CD14-positive monocyte (primary cell): ENCODE results near the gene FBXW7. TPM values are rescaled to one million over a fixed set of nuclear protein-coding genes. Genes with fewer than 3 reads are reported as not detected.

Experiments used
- DNase-seq, 3 donors: peaks; one replicate each; pipeline ENCODE4 v3.0.0-alpha.2; 2011 to 2022
- H2AFZ ChIP-seq: 2 replicates; pipeline ENCODE4 v1.6.0; 2012; ENCODE audit warnings: mild to moderate bottlenecking, low read depth, low read length, inconsistent platforms; ENCODE audit not compliant: insufficient read depth, poor library complexity, severe bottlenecking
- H3K27ac ChIP-seq, 2 donors: 1 replicate in 1 of 2; 2 replicates in 1 of 2; pipeline ENCODE4 v1.5.1; 2012 to 2013; ENCODE audit warnings: low read length in 2 of 2, control low read depth in 1 of 2, inconsistent platforms in 1 of 2, low read depth in 1 of 2, mild to moderate bottlenecking in 1 of 2
- H3K27me3 ChIP-seq, 2 donors: one replicate each; pipeline versions ENCODE4 v1.6.0 to v1.6.1; 2011 to 2013; ENCODE audit warnings: low read length in 2 of 2; ENCODE audit not compliant: control insufficient read depth in 2 of 2, insufficient read depth in 2 of 2
- H3K36me3 ChIP-seq, 2 donors: replicated peaks in 1 of 2; 1 replicate in 1 of 2; 2 replicates in 1 of 2; pipeline versions ENCODE4 v1.5.1 to v1.6.1; 2012 to 2013; ENCODE audit warnings: low read length in 2 of 2, control low read depth in 1 of 2, inconsistent platforms in 1 of 2, mild to moderate bottlenecking in 1 of 2; ENCODE audit not compliant: insufficient read depth in 2 of 2, control insufficient read depth in 1 of 2
- H3K4me1 ChIP-seq, 2 donors: 1 replicate in 1 of 2; 2 replicates in 1 of 2; pipeline versions ENCODE4 v1.5.1 to v1.6.1; 2012 to 2013; ENCODE audit warnings: low read length in 2 of 2, control low read depth in 1 of 2, inconsistent platforms in 1 of 2, mild to moderate bottlenecking in 1 of 2, moderate library complexity in 1 of 2; ENCODE audit not compliant: insufficient read depth in 2 of 2, control insufficient read depth in 1 of 2
- H3K4me2 ChIP-seq: replicated peaks from 2 replicates; pipeline ENCODE3; 2012; ENCODE audit warnings: low read length, moderate library complexity, mild to moderate bottlenecking; ENCODE audit not compliant: poor library complexity, severe bottlenecking; ENCODE audit errors: extremely low read depth
- H3K4me3 ChIP-seq, 3 experiments: fragments of 200-600 bp in 1 of 3; sonication (generic) in 1 of 3; replicated peaks in 1 of 3; 1 replicate in 2 of 3; 2 replicates in 1 of 3; pipeline ENCODE4 v1.5.1; 2011 to 2013; ENCODE audit warnings: low read length in 3 of 3, mild to moderate bottlenecking in 3 of 3, control low read depth in 2 of 3, low read depth in 2 of 3, inconsistent platforms in 1 of 3, moderate library complexity in 1 of 3
- H3K79me2 ChIP-seq: 2 replicates; pipeline ENCODE4 v1.6.0; 2012; ENCODE audit warnings: mild to moderate bottlenecking, control low read depth, inconsistent platforms, low read length, moderate library complexity; ENCODE audit not compliant: insufficient read depth
- H3K9ac ChIP-seq: 2 replicates; pipeline ENCODE4 v1.6.0; 2017; ENCODE audit warnings: low read length, mild to moderate bottlenecking; ENCODE audit not compliant: insufficient read depth, poor library complexity, severe bottlenecking
- H3K9me3 ChIP-seq, 2 donors: replicated peaks in 1 of 2; 1 replicate in 1 of 2; 2 replicates in 1 of 2; pipeline versions ENCODE4 v1.5.1 to v1.6.1; 2012 to 2013; ENCODE audit warnings: low read length in 2 of 2, control low read depth in 1 of 2; ENCODE audit not compliant: control insufficient read depth in 1 of 2, insufficient read depth in 1 of 2
- H4K20me1 ChIP-seq: 2 replicates; pipeline ENCODE4 v1.6.0; 2012; ENCODE audit warnings: mild to moderate bottlenecking, low read length, control low read depth, moderate library complexity; ENCODE audit not compliant: insufficient read depth
- H3K27ac Mint-ChIP-seq, 7 donors: one replicate each; pipeline ENCODE4 v1.8.0; 2020; ENCODE audit warnings: mild to moderate bottlenecking in 7 of 7, mixed read lengths in 7 of 7, moderate library complexity in 6 of 7, inconsistent platforms in 2 of 7
- H3K27me3 Mint-ChIP-seq, 3 donors: one replicate each; pipeline ENCODE4 v1.8.0; 2021 to 2022; ENCODE audit warnings: low read depth in 3 of 3, mild to moderate bottlenecking in 3 of 3, mixed read lengths in 3 of 3, moderate library complexity in 3 of 3, inconsistent platforms in 1 of 3
- H3K36me3 Mint-ChIP-seq, 2 donors: one replicate each; pipeline ENCODE4 v1.8.0; 2020; ENCODE audit warnings: mixed read lengths in 2 of 2, inconsistent platforms in 1 of 2, mild to moderate bottlenecking in 1 of 2
- H3K4me1 Mint-ChIP-seq: one replicate; pipeline ENCODE4 v1.8.0; 2020; ENCODE audit warnings: mild to moderate bottlenecking, mixed read lengths
- H3K4me3 Mint-ChIP-seq, 2 donors: one replicate each; pipeline ENCODE4 v1.8.0; 2020; ENCODE audit warnings: mild to moderate bottlenecking in 2 of 2, mixed read lengths in 2 of 2, moderate library complexity in 1 of 2
- H3K9me3 Mint-ChIP-seq, 7 donors: one replicate each; pipeline ENCODE4 v1.8.0; 2020 to 2022; ENCODE audit warnings: mixed read lengths in 7 of 7, mild to moderate bottlenecking in 6 of 7, moderate library complexity in 6 of 7, inconsistent platforms in 2 of 7
- CTCF ChIP-seq: fragments of 200-600 bp; IDR thresholded peaks from one replicate; pipeline ENCODE4 v1.8.0; 2022; ENCODE audit warnings: antibody characterized with exemption, mild to moderate bottlenecking
- WGBS: methylation state at CpG from one replicate; pipeline ENCODE4 v1.1.5; 2013; ENCODE audit warnings: missing lambda C conversion rate; ENCODE audit not compliant: insufficient coverage; 5-methylcytosine and 5-hydroxymethylcytosine counted together
- intact Hi-C, 2 donors: fragments of 100-400 bp; cut with micrococcal nuclease; formaldehyde crosslinking; loops; one replicate each; pipeline versions ENCODE4 v1.15.0 to v1.15.1; 2023
- polyA plus RNA-seq, 3 donors: library from polyadenylated mRNA; depleted of rRNA in 1 of 3; unstranded in 2 of 3; stranded (reverse) in 1 of 3; fragments of 300-500 nt in 2 of 3; fragments of >200 nt in 1 of 3; fragmentation: Illumina TruSeq in 2 of 3; gene quantifications; 1 replicate in 2 of 3; 2 replicates in 1 of 3; pipeline ENCODE4 v1.2.3, GENCODE V29; 2012 to 2021

FBXW7 gene
- polyA plus RNA-seq, 3 donors, result 25.1 to 44.9 (median 35.6) TPM

GRCh38 chr4:152408514-152409327 is 127.2 kb downstream of the FBXW7 start:
- peak overlapping the region in 1 of 7 donors; percentile 63 for H3K27ac Mint-ChIP-seq
- no peak overlapping the region for H3K4me3 Mint-ChIP-seq
- no peaks in the 10 kb centered on the region for H3K9me3 Mint-ChIP-seq
- Histone ChIP-seq H3K4me1 (no peaks in the 10 kb centered on the region), H3K27ac (peak overlapping the region in 1 of 2 donors; percentile 4), H3K9me3 (no peaks in the 10 kb centered on the region), H3K4me2 (no peak overlapping the region), H3K9ac (no peak overlapping the region), H3K4me3 (no peak overlapping the region), H3K27me3 (no peaks in the 10 kb centered on the region), H3K36me3 (peaks cover 9 to 46% of the 10 kb centered on the region in 2 donors), H3K79me2 (peaks cover 11% of the 10 kb centered on the region), H2AFZ (no peak overlapping the region), H4K20me1 (peaks cover 80% of the 10 kb centered on the region)
- H3K27me3 Mint-ChIP-seq, result no peaks in the 10 kb centered on the region
- peaks cover 35 to 40% of the 10 kb centered on the region in 2 donors for H3K36me3 Mint-ChIP-seq
- intact Hi-C loops, result no loop called here
- WGBS, result no CpG with 5 or more reads among the region's 3 CpGs
- TF ChIP-seq CTCF, result peak; percentile 83
- peak; percentile 26 to 66 (median 42) for DNase-seq
- peaks cover 4% of the 10 kb centered on the region for H3K4me1 Mint-ChIP-seq

- Mint-ChIP-seq H3K27ac (no peak overlapping the region), H3K9me3 (no peaks in the 10 kb centered on the region), H3K36me3 (peaks cover 40% of the 10 kb centered on the region in 2 donors), H3K27me3 (no peaks in the 10 kb centered on the region), H3K4me3 (no peak overlapping the region), H3K4me1 (peaks cover 24% of the 10 kb centered on the region)
- Histone ChIP-seq H3K4me3 (no peak overlapping the region), H3K4me1 (peaks cover 12 to 15% of the 10 kb centered on the region in 2 donors), H3K9me3 (no peaks in the 10 kb centered on the region), H3K27me3 (no peaks in the 10 kb centered on the region), H3K4me2 (no peak overlapping the region), H3K9ac (no peak overlapping the region), H3K79me2 (peaks cover 33% of the 10 kb centered on the region), H2AFZ (no peak overlapping the region), H3K36me3 (peaks cover 0 to 29% of the 10 kb centered on the region in 2 donors), H4K20me1 (peaks cover 72% of the 10 kb centered on the region), H3K27ac (no peak overlapping the region)
- DNase-seq, result no peak
- WGBS, result no CpG with 5 or more reads among the region's 3 CpGs
- intact Hi-C loops, result no loop called here
- no peak for TF ChIP-seq CTCF
Observed at GRCh38 chr4:152401424-152401823, 134.5 kb downstream of the FBXW7 start.
